Dermis microvascular lymphatic vessel endothelial cell (primary cell): ENCODE results near the gene GIN1. TPM values are rescaled to one million over a fixed set of nuclear protein-coding genes. Genes with fewer than 3 reads are reported as not detected.
"Not testable (repeated sequence)": the region's sequence is repeated elsewhere in the genome, so short reads cannot be mapped to it uniquely, and the experiment has no call there.

Experiments used
- DNase-seq, 2 donors: peaks; one replicate each; pipeline versions ENCODE4 v3.0.0 to v3.0.0-alpha.2; 2010; ENCODE audit warnings: low read depth in 2 of 2
- total RNA-seq: library from RNA; depleted of rRNA; stranded (reverse); fragments of >200 nt; gene quantifications from 2 replicates; pipeline ENCODE4 v1.2.1, GENCODE V29; 2014

GIN1 gene
- 2.3 and 2.4 TPM in 2 replicates for total RNA-seq

DNA sequence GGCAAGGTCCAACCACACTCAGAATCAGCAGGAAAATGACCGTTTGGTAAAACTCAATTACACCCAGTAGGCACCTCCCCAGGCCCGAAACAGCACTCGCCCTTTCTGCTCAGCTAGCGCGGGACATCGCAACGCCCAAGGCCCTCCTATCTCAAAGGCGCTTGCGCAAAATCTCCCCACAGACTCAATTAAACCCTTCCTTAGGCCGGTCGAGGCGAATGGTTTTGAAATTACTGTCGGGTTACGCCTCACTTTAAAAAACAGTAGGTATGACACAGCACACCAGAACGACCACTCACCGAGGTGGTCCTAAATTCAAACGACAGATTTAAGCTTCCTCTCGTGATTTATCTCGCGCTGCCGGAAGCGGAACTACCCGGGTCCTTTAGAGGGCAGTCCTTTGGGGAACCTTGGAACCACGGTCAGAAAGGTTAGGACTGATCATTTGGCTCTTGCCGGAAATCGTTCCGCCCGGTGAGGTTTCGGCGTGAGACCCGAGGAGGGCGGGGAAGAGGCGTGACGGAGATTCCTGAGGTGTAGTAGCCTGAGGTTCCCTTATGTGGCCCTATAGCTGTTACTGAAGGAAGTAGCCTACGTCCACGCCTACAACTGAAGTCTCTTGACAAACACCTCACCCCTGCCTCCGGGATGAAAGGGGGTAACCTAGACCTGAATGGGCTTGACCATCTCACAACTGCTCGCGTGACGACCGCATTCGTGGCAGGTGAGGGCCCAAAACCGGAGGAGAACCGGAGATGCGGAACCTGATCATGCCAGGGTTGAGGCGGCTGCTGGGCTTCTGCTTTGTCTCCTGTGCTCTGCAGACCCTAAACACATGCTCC lies at the start of gene GIN1, which contains the start of gene PPIP5K2:
Gene GIN1, minus strand, starts transcription at position 374 of the 842 bp plus-strand sequence. CDS start 11,431 bp downstream, outside the sequence.
Gene PPIP5K2, plus strand, starts transcription at position 537 of the 842 bp plus-strand sequence. CDS start 9,289 bp downstream, outside the sequence.
- DNase-seq, result peak; percentile 97 to 98

DNA sequence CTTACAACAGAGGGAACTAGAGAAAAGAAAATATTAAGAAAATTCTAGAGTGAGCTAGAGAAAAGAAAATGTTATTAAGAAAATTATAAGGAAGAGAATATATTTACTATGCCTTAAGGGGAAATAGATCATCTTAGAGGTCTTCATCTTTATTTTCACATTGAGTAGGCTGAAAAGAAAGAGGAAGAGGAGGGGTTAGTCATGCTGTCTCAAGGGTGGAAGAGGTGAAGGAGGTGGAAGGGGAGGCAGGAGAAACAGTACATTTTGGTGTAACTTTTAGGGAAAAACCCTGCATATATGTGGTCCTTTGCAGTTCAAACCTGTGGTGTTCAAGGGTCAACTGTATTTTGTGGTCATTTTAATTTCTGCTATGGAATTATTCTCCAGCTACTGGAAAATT lies 46.8 kb upstream of the GIN1 start:
- no peak for DNase-seq

DNA sequence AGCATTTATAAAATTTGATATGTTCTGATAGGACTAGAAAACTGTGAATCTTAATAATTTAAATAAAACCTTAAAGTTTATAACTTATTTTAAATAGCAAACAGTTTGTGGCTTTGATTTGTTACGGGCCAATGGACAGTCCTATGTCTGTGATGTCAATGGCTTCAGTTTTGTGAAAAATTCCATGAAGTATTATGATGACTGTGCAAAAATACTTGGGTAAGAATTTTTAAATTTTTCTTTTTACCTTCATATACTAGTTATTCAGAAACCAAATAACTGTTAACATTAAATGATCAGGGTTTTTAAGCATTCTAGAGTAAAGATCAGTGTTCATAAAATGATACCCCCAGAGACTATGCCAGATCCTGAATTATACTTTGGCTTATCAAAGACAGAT lies 31.2 kb upstream of the GIN1 start:
- no peak for DNase-seq

- DNase-seq, result no peak
Measured at GRCh38 chr5:103148213-103148612, 28.3 kb upstream of the GIN1 start.

GRCh38 chr5:103145196-103145595 lies 25.3 kb upstream of the GIN1 start:
- DNase-seq, result no peak

DNA sequence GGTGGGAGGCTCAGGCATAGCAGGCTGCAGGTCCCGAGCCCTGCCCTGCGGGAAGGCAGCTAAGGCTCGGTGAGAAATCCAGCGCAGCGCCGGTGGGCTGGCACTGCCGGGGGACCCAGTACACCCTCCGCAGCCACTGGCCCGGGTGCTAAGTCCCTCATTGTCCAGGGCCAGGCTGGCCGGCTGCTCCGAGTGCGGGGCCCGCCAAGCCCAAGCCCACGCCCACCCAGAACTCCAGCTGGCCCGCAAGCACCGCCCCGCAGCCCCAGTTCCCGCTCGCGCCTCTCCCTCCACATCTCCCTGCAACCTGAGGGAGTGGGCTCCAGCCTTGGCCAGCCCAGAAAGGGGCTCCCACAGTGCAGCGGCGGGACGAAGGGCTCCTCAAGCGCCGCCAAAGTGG lies 22.2 kb upstream of the GIN1 start:
- DNase-seq, result not testable (repeated sequence)

- peak; percentile 54 to 82 for DNase-seq
Measured at GRCh38 chr5:103139264-103139865, 19.4 kb upstream of the GIN1 start.

- DNase-seq, result no peak
Measured at GRCh38 chr5:103138202-103138690, 18.3 kb upstream of the GIN1 start.

DNA sequence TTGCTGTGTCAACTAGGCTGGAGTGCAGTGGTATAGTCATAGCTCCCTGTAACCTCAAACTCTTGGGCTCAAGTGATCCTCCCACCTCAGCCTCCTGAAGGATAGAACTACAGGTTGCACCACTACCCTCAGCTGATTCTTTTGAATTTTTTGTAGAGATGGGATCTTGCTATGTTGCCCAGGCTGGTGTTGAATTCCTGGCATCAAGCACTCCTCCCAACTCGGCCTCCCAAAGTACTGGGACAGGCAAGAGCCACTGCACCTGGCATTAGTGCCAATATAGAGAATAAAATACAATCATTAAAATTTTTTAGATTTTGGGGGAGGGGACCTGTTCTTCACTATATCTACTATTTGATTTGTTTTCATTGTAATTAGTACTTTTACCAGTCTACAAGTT lies 15.5 kb upstream of the GIN1 start:
- no peak for DNase-seq

DNA sequence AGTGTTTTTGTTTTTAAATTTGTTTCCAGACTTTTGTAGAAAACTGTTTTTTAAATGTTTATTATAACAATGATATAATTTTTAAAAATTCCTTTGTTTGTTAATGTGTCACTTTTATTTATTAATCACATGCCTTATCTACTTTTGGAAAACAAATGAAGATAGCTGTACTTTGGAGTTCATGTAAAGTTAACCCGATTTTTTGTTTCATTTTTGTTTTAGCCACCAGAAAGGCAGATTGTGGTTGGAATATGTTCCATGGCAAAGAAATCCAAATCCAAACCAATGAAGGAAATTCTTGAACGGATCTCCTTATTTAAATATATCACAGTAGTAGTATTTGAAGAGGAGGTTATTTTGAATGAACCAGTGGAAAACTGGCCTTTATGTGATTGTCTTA lies 13.3 kb upstream of the GIN1 start:
- no peak for DNase-seq

GRCh38 chr5:103132684-103133083 lies 12.7 kb upstream of the GIN1 start:
- DNase-seq, result no peak

DNA sequence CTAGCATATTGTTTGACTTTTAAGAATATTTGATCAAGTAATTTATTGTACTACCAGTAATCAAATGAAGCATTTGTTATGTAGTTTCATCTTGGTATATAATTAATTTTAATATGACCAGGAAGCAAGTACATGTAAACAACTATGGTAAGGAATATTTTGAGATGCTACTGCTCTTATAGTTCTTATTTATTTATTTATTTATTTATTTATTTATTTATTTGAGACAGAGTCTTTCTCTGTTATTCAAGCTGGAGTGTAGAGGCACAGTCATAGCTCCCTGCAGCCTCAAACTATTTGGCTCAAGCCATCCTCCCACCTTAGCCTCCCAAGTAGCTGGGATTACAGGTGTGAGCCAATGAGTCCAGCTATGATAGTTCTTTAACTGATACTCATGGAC lies 8.3 kb upstream of the GIN1 start:
- no peak for DNase-seq

DNA sequence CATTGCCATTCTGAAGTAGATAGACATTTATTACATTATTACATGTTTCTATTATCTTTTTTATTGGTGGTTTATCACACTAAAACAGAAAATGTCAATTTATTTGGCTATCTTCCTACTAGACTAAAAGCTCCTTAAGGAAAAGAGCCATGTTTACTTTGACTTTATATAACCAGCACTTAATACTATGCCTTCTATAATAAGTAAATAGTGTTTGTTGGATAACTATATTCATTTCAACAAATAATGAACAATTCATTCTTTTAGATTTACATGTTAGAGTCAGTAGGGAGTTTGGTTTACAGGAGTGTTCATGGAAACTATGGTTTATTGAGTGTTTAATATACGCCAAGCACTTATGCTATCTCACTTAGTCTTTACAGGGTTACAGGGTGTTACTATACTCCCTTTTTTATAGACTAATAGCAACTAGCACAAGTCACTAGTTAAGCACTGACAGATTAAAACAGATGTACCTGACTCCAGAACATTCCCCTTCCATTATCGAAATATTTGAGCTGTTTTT lies 7.4 kb upstream of the GIN1 start:
- DNase-seq, result no peak

- DNase-seq, result no peak
Measured at GRCh38 chr5:103126557-103126956, 6.6 kb upstream of the GIN1 start.

DNA sequence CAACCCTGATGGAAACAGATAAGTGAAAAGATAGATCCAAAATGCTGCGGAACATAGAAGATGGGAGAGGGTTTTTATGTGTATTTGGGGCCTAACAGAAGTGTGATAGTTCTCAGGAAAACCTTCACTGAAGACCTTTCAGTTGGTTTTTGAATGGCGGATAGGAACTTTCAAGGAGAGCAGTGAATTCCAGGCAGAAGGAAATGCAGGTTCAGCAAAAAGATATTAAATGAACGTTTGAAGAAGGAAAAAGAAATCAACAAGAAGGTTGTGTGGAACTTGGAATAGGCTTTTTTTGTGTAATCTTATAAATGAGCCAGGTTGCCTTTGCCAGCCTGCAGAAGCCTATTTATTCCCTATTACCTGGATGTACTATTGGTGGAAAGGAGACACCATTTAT lies 2.3 kb upstream of the GIN1 start:
- DNase-seq, result no peak

DNA sequence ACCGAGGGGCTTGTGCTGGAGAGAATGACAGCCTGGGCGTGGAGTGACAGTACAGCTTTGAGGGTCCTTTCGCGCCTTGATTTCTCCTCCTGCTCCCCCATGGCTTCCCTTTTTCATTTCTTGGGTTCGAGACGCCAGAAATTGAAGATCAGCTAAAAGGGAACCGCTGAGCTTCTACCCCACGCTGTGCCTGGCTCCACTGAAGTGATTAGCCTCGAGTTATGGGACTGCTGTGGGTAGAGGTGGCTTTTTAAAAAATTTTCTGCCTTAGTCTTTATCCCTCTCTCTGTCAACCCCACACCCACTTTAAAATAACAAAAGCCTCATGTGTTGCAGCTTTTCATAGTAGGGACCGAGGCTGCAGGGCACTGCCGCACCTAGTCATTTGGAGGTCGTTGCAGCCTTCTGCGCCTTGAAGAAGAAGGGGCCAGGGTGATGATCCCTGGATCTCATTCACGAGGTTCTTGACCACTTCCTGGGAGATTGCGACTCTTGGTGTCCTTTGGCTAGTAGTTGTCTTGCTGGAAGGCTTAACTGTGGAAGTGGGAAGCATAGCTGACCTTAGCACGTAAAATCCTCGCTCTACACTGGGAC lies 766 bp upstream of the GIN1 start:
- peak in 1 of 2 donors; percentile 12 for DNase-seq

DNA sequence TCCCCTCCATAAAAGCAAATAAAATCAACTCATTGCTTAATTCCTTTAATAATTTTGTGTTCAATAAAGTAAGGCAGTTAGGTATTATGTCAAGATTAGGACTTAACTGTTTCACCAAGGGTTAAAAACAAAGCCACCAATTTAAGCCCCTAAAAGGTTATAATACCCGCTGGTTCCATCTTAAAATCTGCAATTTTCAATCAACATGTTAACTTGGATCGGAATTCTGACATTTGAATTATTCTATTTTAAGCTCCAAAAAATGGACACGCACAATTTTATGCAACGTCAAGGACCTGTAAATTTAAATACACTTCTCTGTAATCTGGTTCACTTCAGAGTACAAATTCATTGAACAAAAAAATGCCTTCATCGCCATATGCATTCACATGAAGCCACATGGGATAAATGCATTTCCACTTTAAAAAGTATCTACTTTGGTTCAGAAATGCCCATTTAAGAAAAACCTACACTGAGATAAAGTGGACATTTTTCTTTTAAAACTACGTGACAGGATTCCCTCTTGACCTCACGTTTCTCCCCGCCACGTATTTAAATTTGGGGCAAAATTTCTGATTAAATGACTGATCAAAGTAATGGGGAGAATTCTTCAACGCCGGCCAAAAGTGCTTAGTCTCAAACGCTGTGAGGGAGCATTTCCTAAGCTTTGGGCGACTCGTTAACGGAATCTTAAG lies 721 bp downstream of the GIN1 start:
- DNase-seq, result no peak

GRCh38 chr5:103117471-103117991 lies 2.4 kb downstream of the GIN1 start:
- no peak for DNase-seq

GRCh38 chr5:103114440-103114839 lies 5.5 kb downstream of the GIN1 start:
- DNase-seq, result no peak

GRCh38 chr5:103112910-103113309 lies 7.0 kb downstream of the GIN1 start:
- no peak for DNase-seq

DNA sequence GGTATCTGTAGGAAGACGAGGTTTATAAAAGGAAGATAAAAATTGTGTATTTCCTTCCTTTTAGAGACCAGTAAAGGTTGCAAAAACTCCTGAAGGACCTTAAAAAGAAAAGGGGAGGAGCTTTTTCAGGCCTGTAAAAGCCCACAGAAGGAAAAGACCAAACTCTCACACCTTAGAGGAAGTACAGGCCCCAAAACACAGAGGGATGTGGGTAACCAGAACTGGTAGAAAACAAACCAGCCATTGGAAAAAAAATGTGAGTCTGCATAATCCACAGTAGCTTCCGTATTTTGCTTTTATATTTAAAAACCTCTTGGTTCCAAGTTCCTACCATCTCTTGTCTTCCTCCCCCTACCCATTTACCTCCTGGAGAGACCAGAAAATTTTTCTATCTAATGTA lies 8.5 kb downstream of the GIN1 start:
- DNase-seq, result no peak
